HUES64 (cell line): ENCODE measurements around the gene ISCA1.

Experiments
- H3K27ac ChIP-seq: 2 replicates; pipeline ENCODE4 v1.7.0; 2013; ENCODE audit warnings: low read depth, low read length, inconsistent platforms
- H3K27me3 ChIP-seq: 2 replicates; pipeline ENCODE4 v1.6.1; 2013; ENCODE audit warnings: mild to moderate bottlenecking, low read length; ENCODE audit not compliant: insufficient read depth
- H3K36me3 ChIP-seq: 2 replicates; pipeline ENCODE4 v1.6.1; 2013; ENCODE audit warnings: mild to moderate bottlenecking, low read length; ENCODE audit not compliant: insufficient read depth
- H3K4me1 ChIP-seq: 2 replicates; pipeline ENCODE4 v1.6.1; 2013; ENCODE audit warnings: mild to moderate bottlenecking, low read length, moderate library complexity; ENCODE audit not compliant: insufficient read depth
- H3K4me3 ChIP-seq: 2 replicates; pipeline ENCODE4 v1.5.1; 2013; ENCODE audit warnings: mild to moderate bottlenecking, low read length, moderate library complexity
- H3K9ac ChIP-seq: 2 replicates; pipeline ENCODE4 v1.6.1; 2013; ENCODE audit warnings: mild to moderate bottlenecking, low read depth, low read length
- H3K9me3 ChIP-seq: 2 replicates; pipeline ENCODE4 v1.6.1; 2013; ENCODE audit warnings: low read depth, low read length; ENCODE audit not compliant: insufficient read depth
- WGBS: fragments of 150-250, 120-280 bp; methylation state at CpG from one replicate; pipeline ENCODE4 v1.1.7; 2013; ENCODE audit warnings: missing lambda C conversion rate; 5-methylcytosine and 5-hydroxymethylcytosine counted together

ISCA1 gene

DNA sequence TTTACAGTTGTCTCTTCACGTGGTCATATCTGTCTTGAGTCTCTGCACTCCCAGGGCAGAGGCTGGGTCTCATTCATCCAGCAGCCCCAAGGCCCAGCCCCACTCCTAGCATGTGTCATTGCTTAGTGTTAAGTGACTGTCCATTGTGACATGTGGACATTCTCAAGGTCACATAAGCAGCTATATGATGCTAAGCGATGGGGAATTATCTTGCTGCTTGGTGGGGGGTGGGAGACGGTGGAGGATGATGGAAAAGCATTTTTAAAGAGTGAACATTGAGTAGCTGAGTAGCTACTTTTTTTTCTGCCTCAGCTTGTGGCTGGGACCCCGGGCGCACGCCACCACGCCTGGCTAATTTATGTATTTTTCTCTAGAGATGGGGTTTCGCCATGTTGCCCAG, 22.8 kb downstream of the ISCA1 start, which contains the start of gene C9orf153:
Gene C9orf153, minus strand, starts transcription at position 101 of the 400 bp plus-strand sequence. CDS start 30,054 bp downstream, outside the sequence.
- 89% methylated on average over 8 of the region's 8 CpGs for WGBS
- Histone ChIP-seq H3K27me3 (no peaks in the 10 kb centered on the region), H3K9me3 (no peaks in the 10 kb centered on the region), H3K36me3 (peaks cover 18% of the 10 kb centered on the region), H3K9ac (no peak within 1 kb of the TSS), H3K4me3 (no peak within 1 kb of the TSS), H3K27ac (no peak within 1 kb of the TSS), H3K4me1 (no peaks in the 10 kb centered on the region; the same call in 1 of the 2 replicates)

- 88% methylated on average over 1 of the region's 2 CpGs for WGBS
- peaks cover 12% of the 10 kb centered on the region for H3K9me3 ChIP-seq
- H3K36me3 ChIP-seq = no peaks in the 10 kb centered on the region
- no peak overlapping the region for H3K4me3 ChIP-seq
- H3K4me1 ChIP-seq = no peaks in the 10 kb centered on the region; the same call in 1 of the 2 replicates
- no peaks in the 10 kb centered on the region for H3K27me3 ChIP-seq
- no peak overlapping the region for H3K9ac ChIP-seq
- H3K27ac ChIP-seq = no peak overlapping the region
Measured at GRCh38 chr9:86257391-86257790, 24.9 kb downstream of the ISCA1 start.

GRCh38 chr9:86256653-86257052, 25.7 kb downstream of the ISCA1 start:
- Histone ChIP-seq H3K4me3 (no peak overlapping the region), H3K4me1 (no peaks in the 10 kb centered on the region), H3K9ac (no peak overlapping the region), H3K27me3 (no peaks in the 10 kb centered on the region), H3K9me3 (peaks cover 15% of the 10 kb centered on the region), H3K27ac (no peak overlapping the region), H3K36me3 (no peaks in the 10 kb centered on the region)
- 97% methylated on average over 3 of the region's 3 CpGs for WGBS

GRCh38 chr9:86253577-86253976, 28.8 kb downstream of the ISCA1 start:
- no peak overlapping the region for H3K9ac ChIP-seq
- no peaks in the 10 kb centered on the region for H3K27me3 ChIP-seq
- H3K9me3 ChIP-seq = peaks cover 15% of the 10 kb centered on the region
- H3K4me1 ChIP-seq = no peaks in the 10 kb centered on the region
- H3K36me3 ChIP-seq = no peaks in the 10 kb centered on the region
- H3K27ac ChIP-seq = no peak overlapping the region
- H3K4me3 ChIP-seq = no peak overlapping the region
- 92% methylated on average over 3 of the region's 3 CpGs for WGBS

DNA sequence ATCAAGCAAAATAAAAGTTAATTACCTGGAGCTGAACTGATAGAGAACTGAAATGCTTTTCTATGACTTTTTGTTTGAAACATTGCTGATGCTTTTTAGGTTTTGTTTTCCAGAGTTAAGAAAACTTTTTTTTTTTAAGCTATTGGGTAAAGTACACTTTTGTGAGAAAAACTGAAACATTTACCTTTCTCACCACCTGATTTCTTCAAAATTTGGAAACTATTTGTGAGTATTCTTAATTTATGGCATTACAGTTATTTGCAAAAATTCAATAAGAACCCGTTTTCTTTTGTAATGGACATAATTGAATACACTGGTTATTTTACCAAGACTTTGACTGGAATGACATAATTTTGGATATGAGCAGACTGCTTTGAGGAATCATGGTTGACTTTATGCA, 29.5 kb downstream of the ISCA1 start:
- Histone ChIP-seq H3K4me3 (no peak overlapping the region), H3K27me3 (no peaks in the 10 kb centered on the region), H3K27ac (no peak overlapping the region), H3K9me3 (peaks cover 15% of the 10 kb centered on the region), H3K4me1 (no peaks in the 10 kb centered on the region), H3K9ac (no peak overlapping the region), H3K36me3 (no peaks in the 10 kb centered on the region)
- 89% methylated on average over 1 of the region's 1 CpG for WGBS

- Histone ChIP-seq H3K9me3 (peaks cover 15% of the 10 kb centered on the region), H3K4me1 (0 out of 2 replicates have a peak, but pooled peaks cover 7% of the 10 kb centered on the region), H3K4me3 (no peak overlapping the region), H3K36me3 (no peaks in the 10 kb centered on the region), H3K9ac (no peak overlapping the region), H3K27me3 (no peaks in the 10 kb centered on the region), H3K27ac (no peak overlapping the region)
Measured at GRCh38 chr9:86250123-86250522, 32.2 kb downstream of the ISCA1 start.

DNA sequence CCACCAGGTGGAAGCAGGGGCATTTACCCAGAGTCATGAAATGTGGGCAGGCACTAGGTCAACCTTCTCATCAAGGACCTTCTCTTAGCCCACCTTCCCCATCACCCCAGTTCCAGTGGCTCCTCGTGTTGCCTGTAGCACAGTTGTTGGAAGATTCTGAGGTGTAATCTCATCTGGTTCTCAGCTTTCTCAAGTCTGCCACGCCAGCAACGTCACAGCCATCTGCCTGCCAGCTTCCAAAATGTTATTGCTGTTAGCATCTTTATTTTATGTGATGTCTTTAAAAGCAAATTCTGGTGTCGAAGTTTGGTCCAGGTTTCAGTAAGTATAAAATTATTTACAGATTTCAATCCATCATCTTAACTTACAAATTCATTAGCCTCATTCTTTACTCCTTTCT, 33.6 kb downstream of the ISCA1 start:
- Histone ChIP-seq H3K9ac (no peak overlapping the region), H3K27ac (no peak overlapping the region), H3K27me3 (no peaks in the 10 kb centered on the region), H3K4me3 (no peak overlapping the region), H3K9me3 (peaks cover 15% of the 10 kb centered on the region), H3K36me3 (no peaks in the 10 kb centered on the region), H3K4me1 (0 out of 2 replicates have a peak, but pooled peaks cover 7% of the 10 kb centered on the region)
- 98% methylated on average over 4 of the region's 4 CpGs for WGBS

DNA sequence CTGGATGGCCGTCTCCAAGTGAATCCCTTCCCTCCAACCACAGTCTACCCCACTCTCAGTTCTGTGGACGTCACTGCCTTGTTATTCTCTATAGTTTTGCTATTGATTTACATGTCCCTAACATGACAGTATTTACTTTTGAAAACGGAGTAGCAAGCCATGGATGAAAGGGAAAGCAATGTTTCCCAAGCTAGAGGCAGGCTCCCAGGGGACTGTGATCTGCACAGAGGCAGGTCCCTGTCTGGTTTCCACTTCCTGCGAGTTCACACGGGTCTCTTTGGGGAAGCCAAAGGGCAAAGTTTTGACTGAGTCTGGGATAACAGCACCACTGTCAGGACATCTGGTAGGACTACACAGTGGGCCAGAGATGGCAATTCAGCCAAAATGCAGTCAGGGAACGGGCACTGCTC, 35.6 kb downstream of the ISCA1 start:
- Histone ChIP-seq H3K4me3 (no peak overlapping the region), H3K9me3 (no peaks in the 10 kb centered on the region), H3K4me1 (0 out of 2 replicates have a peak, but pooled peaks cover 10% of the 10 kb centered on the region), H3K36me3 (no peaks in the 10 kb centered on the region), H3K27me3 (no peaks in the 10 kb centered on the region), H3K27ac (no peak overlapping the region), H3K9ac (no peak overlapping the region)
- 60% methylated on average over 6 of the region's 6 CpGs for WGBS

DNA sequence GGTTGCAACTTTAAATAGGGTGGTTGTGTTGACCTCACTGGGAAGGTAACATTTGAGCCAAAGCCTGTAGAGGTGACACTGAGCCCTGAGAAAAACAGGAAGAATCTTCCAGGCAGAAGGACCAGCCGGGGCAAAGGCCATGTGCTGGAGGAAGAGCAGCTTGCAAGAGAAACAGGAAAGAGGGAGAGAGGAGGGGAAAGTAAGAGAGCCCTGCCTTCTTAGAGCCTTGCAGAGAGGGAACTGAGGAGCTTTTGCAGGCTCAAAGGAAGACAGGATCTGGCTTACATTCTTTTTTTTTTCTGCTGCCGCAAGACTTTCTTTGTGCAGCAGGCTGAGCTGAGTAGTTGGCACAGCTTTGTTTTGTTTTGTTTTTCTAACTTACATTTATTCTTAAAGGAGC, 40.3 kb downstream of the ISCA1 start:
- H3K9ac ChIP-seq = no peak overlapping the region
- WGBS = 55% methylated on average over 2 of the region's 2 CpGs
- no peak overlapping the region for H3K27ac ChIP-seq
- no peaks in the 10 kb centered on the region for H3K27me3 ChIP-seq
- H3K4me1 ChIP-seq = 0 out of 2 replicates have a peak, but pooled peaks cover 10% of the 10 kb centered on the region
- no peak overlapping the region for H3K4me3 ChIP-seq
- H3K9me3 ChIP-seq = no peaks in the 10 kb centered on the region
- H3K36me3 ChIP-seq = no peaks in the 10 kb centered on the region

- no peaks in the 10 kb centered on the region for H3K9me3 ChIP-seq
- H3K27me3 ChIP-seq = no peaks in the 10 kb centered on the region
- H3K36me3 ChIP-seq = no peaks in the 10 kb centered on the region
- no peak overlapping the region for H3K9ac ChIP-seq
- WGBS = 93% methylated on average over 7 of the region's 7 CpGs
- no peak overlapping the region for H3K4me3 ChIP-seq
- H3K27ac ChIP-seq = no peak overlapping the region
- 0 out of 2 replicates have a peak, but pooled peaks cover 5% of the 10 kb centered on the region for H3K4me1 ChIP-seq
Measured at GRCh38 chr9:86241216-86241615, 41.1 kb downstream of the ISCA1 start.

- WGBS = 95% methylated on average over 9 of the region's 10 CpGs
Measured at GRCh38 chr9:86238861-86239770, 43.2 kb downstream of the ISCA1 start.

More at GRCh38 chr9:86238861-86239770, 43.2 kb downstream of the ISCA1 start:
- Histone ChIP-seq H3K27me3 (no peaks in the 10 kb centered on the region), H3K9ac (no peak overlapping the region), H3K27ac (no peak overlapping the region), H3K4me1 (0 out of 2 replicates have a peak, but pooled peaks cover 2% of the 10 kb centered on the region), H3K9me3 (no peaks in the 10 kb centered on the region), H3K36me3 (no peaks in the 10 kb centered on the region), H3K4me3 (no peak overlapping the region)
